ENCODE measurements around the gene ALX1.
"Not testable (repeated sequence)": the region's sequence is repeated elsewhere in the genome, so short reads cannot be mapped to it uniquely, and the experiment has no call there.

Gene ALX1

DNA sequence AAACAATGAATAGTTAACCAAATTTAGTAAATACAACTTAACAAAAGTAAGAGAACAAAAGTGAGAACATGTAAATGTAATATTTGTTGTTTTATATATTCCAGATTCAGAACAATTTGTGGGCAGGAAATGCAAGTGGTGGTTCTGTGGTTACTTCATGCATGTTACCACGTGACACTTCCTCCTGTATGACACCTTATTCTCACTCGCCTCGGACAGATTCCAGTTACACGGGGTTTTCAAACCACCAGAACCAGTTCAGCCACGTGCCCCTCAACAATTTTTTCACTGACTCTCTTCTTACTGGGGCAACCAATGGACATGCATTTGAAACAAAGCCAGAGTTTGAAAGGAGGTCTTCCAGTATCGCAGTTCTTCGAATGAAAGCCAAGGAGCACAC lies 21.0 kb downstream of the ALX1 start:
- no peak for DNase-seq (ENCODE audit: low spot score)

DNA sequence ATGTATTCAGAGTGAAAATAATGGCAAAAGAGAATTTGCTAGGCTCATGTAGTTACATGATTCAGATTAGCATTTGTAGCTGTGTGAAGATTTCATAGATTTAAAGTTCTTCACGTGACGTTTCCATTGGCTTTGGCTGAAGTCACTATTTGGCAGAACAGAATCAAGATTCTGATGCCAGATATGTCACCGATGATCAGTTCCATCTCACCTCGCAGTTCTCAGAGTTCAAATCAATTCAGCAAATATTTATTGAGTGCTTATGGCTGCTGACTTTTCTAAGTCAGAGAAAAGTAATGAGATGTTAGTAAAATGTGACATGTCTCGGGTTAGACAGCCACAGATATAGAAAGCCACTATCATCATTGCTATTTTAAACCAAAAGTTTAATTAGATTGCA lies 28.4 kb downstream of the ALX1 start:
- DNase-seq (ENCODE audit: low spot score) = no peak

DNA sequence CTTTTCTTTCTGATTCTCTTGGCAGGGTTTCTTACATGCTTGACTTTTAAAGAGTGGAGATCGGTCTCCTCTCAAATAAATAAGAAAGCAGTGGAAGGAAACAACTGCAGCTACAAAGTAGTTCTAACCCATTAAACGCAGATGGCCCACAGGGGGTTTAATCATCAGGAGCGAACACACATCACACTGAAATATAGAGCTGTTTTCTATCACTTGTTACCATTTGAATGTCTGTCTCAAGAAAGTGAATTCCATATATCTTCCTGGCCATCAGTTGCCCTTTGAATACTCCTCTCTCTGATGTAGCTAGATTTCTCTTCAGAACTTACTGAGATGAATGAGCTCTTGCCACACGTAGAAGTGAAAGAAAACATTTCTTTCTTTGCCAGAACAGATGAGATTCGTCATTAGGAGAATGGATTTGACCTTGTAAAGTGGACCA lies 29.1 kb downstream of the ALX1 start:
- DNase-seq (ENCODE audit: low spot score) = no peak

DNA sequence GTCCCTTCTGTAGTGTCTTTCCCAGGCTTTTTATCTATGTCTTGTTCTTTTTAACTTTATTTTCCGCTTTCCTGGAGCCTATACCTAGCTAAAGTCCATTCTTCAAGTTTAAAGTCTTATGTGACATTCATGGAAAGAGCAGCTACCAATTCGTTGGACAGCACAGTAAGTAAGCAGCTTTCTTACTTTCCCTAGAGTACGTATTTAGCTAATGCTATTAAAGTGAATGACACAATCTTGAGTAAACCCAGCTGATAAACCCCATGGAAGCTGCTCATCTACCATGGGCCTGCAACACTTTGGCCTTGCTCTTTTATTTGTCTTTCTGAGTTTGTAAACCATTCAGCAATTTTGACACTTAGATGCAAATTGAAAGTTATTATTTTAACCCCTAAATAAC lies 30.0 kb downstream of the ALX1 start:
- no peak for DNase-seq (ENCODE audit: low spot score)

DNA sequence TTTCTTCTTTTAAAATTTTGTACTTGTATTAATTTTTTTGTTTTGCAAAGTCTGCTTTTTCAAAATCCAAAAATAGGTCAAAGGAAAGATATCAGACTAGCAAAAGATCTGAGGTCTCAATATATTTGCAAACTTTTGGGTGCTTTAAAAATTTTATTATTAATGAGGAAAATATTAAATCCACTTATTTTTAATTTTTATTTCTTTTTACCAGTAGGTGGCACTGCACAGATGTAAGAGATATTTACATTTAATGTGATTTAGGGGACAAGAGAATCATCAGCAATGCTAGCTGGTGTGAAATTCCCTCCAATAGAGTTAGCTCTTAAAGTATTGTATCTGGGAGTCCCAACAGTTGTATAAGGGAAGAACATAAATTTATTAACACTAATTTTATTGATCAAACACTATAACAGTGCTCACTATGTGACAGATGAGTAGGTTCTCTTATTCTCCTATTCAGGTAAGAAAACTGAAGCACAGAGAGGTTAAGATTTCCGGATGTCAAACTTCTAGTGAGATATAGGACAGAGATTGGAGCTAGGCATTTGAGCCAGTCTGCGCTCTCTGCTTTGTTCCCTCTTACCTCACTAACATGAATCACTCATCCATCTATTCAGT lies 30.5 kb downstream of the ALX1 start:
- no peak for DNase-seq (ENCODE audit: low spot score)

DNA sequence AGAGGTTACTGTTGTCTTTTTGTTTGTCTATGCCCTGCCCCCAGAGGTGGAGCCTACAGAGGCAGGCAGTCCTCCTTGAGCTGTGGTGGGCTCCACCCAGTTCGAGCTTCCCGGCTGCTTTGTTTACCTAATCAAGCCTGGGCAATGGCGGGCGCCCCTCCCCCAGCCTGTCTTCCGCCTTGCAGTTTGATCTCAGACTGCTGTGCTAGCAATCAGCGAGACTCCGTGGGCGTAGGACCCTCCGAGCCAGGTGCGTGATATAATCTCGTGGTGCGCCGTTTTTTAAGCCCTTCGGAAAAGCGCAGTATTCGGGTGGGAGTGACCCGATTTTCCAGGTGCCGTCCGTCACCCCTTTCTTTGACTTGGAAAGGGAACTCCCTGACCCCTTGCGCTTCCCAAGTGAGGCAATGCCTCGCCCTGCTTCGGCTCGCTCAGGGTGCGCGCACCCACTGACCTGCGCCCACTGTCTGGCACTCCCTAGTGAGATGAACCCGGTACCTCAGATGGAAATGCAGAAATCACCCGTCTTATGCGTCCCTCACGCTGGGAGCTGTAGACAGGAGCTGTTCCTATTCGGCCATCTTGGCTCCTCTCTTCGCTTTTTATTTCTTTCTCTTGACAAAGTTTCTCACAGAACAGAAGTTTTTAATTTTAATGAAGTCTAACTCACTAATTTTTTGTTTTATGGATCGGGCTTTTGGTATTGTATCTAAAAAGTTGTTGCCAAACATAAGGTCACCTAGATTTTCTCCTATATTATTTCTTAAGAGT lies 38.0 kb downstream of the ALX1 start:
- not testable (repeated sequence) for DNase-seq (ENCODE audit: low spot score)

DNA sequence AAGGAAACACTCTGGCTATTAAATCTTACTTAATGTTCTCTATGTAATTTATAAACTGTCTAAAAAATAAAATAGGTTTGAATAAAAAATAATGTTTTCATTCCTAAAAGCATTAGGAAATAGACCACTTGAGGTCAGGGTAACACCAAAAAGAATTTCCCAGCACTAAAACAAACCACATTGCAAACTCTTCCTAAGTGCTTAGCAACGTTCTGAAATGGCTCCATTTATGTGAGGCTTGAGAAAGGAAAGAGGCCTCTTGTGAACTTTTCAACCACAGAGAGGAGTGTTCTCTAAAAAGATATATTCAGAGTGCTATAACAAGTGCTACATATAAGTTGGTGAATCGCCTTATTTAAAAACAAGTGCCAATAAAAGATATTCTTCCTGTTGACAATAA lies 42.7 kb downstream of the ALX1 start:
- DNase-seq (ENCODE audit: low spot score) = no peak

DNA sequence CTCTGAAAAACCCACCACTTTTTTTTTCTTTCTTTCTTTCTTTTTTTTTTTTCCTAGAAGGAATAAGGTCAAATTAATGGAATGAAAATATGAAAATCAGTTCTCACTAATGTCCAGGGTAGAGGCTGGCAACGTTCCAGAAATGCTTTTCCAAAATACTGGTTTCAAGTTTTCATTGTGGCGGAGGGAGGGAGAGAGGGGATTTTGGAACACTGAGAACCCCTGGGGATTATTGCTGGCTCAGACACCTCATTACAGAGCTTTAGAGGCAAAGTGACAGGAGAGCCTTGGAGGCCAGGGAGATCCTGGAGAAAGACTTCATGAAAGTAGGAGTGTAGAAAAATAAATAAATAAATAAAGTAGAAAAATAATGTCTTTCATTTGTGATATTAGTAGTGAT lies 45.4 kb downstream of the ALX1 start:
- DNase-seq (ENCODE audit: low spot score) = no peak

DNA sequence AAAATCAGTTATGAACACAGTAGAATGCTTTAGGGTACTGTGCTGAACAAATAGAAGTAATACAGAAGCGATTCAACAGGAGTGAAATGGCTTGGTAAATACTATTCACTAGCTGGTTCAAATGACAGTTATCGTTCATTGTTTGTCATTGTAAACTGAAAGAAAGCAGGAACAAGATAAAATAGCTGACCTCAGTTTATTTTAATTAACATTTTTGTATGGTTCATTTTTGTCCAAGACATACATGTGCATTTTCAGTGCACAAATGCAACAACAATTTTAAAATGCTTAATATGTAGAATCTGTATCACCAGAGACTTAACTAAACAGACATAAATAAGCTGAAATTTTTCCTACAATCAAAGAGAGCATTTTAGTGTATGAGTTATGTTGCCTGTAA lies 49.9 kb downstream of the ALX1 start:
- DNase-seq (ENCODE audit: low spot score) = no peak

DNA sequence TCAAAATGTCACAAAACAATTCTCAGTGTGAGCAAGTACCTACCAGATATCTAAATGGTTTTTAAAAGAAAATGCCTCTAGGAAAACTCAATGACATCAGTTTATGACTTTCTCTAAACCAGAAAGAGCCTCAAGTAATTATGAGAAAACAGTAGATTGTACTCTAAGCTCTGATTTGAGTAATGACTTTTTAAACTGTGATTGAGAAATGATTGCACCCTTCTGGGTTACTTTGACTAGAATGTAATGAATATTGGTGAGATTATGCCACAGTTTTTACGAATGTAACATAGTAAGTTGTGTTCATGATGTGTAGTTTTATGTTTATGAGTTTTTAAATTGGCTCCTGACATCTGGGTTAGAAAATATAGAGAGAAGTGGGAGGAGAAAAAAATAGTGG lies 68.8 kb downstream of the ALX1 start:
- DNase-seq (ENCODE audit: low spot score) = no peak

DNA sequence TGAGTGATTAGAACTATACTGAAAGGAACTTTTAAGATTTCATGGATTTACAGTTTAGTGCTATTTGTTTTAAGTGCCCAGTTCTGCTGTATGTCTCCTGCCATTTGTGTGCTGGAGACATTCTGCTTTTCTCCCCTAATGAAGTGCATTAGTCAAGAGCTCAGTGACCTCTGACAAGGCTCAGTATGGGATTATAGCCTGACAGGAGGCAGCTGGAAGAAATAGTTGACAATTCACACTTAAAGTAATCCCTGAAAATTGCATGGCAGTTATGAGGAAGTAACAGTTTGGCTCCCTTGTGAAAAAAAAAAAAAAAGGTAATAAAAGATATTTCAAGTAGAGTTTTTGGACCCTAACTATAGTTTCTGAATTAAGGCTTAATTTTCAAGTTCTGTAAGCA lies 70.3 kb downstream of the ALX1 start:
- DNase-seq (ENCODE audit: low spot score) = no peak

Measured in AG20443 (cell line).